Putamen (tissue), 1 donor: ENCODE data around the gene PARVB.
"Not testable (repeated sequence)": the region's sequence is repeated elsewhere in the genome, so short reads cannot be mapped to it uniquely, and the experiment has no call there.

Source experiments
- DNase-seq: peaks from one replicate; pipeline ENCODE4 v3.0.0-alpha.2; 2016; ENCODE audit warnings: low spot score

The PARVB gene

DNA sequence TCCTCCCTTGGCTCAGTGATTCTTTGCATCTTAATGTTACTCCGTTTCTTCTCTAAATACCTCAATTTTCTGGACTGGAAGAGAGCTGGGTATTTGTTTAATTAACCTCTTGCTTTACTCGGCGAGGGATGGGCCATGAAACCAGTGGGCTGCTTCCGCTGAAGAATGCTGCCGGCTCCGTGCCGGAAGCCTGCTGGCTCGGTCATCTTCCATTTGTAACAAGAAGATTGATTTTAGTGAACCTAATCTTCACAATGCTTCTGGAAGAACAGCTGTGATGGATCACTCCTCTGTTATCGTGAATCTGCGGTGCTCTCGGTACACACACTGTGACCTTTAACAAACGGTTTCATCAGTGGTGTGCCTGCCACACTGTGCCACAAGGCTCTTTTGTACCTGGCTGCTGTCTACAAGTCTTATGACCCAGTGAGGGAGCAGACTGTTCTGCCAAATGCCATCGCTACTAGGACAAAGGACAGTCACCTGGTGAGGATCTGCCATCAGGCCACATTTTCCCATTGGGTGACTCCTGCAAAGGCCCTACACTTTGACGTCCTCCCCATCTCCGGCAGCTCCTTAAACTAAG lies 25.3 kb upstream of the PARVB start:
- DNase-seq, result no peak

- DNase-seq, result no peak
These were observed 24.7 kb upstream of the PARVB start for GRCh38 chr22:43999378-43999777.

DNA sequence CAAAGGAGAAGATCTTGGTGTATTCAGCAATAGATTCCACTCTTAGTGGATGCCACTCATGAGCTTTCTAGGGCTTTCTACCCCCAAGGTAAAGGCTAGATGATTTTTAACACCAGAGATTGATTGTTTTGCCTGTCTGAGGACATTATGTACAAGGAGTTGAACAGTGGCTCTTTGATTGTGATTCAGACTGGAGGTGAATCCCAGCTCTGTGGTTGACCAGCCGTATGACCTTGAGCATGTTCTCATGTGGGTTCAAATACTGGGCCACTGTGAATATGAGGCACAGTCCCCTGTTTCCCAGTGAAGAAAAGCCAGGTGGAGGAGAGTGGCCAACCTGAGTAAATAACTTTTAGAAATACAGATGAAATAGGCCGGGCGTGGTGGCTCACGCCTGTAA lies 24.0 kb upstream of the PARVB start:
- DNase-seq, result no peak

- no peak for DNase-seq
These were observed 22.6 kb upstream of the PARVB start for GRCh38 chr22:44001521-44001920.

DNA sequence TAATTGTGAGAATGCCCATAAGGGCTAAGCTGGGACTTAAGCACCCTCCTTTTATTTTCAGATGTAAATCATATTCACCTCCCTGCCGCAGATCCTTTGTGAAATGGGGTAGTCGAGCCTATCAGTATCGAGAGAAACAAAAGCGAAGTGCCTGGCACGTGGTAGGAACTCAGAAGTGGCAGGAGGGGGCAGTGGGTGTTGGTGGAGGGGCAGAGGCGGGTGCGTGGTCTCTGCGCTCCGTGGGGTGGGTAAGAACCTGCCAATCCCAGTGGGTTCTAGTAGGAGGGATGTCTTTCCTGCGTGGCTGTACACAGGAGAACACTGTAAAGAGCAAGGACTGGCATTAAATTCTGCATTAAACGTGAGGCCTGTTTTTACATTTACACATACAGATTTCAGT lies 21.8 kb upstream of the PARVB start:
- DNase-seq, result no peak

GRCh38 chr22:44002997-44003396 lies 21.1 kb upstream of the PARVB start:
- DNase-seq, result no peak

GRCh38 chr22:44003405-44004103 lies 20.5 kb upstream of the PARVB start:
- DNase-seq, result no peak

GRCh38 chr22:44004104-44004460 lies 20.0 kb upstream of the PARVB start:
- no peak for DNase-seq

DNA sequence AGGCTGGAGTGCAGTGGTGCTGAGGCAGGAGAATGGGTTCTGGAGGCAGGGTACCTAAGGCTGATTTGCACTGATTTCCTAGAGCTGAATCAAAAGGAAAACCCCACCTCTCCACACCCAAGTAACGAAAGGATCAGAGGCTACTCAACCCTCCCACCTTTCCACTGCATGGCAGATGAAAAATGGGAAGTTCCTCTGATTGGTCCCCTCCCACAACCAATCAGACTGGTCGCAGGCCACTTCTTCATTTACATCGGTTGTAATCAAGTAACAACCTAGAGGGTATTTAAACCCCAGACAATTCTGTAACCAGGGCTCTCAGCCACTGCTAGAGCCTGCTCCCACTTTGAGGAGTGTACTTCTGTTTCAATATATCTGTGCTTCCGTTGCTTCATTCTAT lies 18.6 kb upstream of the PARVB start:
- DNase-seq, result no peak

GRCh38 chr22:44012162-44012561 lies 11.9 kb upstream of the PARVB start:
- DNase-seq, result no peak

- no peak for DNase-seq
These were observed 11.5 kb upstream of the PARVB start for GRCh38 chr22:44012591-44012990.

GRCh38 chr22:44014241-44014640 lies 9.9 kb upstream of the PARVB start:
- DNase-seq, result no peak

DNA sequence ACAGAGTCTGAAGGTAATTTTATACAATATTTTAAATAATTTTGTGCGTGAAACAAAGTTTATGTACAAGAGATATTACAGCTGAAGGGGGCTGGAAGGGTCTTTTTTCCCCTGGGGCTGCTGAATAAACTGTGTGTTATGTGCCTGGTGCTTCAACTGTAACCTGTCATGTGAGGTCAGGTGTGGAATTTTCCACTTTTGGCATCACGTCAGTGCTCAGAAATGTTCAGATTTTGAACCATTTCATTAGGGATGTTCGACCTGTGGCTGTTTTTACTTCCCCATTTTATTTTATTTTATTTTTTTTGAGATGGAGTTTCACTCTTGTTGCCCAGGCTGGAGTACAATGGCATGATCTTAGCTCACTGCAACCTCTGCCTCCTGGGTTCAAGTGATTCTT lies 7.5 kb upstream of the PARVB start:
- not testable (repeated sequence) for DNase-seq

- DNase-seq, result no peak
These were observed 5.5 kb upstream of the PARVB start for GRCh38 chr22:44018594-44018993.

GRCh38 chr22:44019416-44019815 lies 4.7 kb upstream of the PARVB start:
- DNase-seq, result no peak

DNA sequence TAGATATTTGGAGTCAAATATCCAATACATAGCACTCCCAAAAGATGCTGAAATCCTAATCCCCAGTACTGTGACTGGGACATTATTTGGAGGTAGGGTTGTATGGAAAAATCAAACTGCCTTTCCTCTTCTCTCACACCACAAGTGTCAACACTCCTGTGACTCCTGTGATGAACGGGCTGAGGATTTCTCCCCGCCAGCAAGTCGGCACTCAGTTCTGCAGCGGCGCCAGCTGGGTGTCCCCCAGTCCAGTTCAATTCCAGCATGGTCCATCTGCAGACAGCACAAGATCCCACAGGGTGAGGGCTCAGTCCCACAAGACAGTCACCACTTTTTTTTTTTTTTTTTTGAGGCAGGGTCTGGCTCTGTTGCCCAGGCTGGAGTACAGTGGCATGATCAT lies 4.3 kb upstream of the PARVB start:
- DNase-seq, result no peak

DNA sequence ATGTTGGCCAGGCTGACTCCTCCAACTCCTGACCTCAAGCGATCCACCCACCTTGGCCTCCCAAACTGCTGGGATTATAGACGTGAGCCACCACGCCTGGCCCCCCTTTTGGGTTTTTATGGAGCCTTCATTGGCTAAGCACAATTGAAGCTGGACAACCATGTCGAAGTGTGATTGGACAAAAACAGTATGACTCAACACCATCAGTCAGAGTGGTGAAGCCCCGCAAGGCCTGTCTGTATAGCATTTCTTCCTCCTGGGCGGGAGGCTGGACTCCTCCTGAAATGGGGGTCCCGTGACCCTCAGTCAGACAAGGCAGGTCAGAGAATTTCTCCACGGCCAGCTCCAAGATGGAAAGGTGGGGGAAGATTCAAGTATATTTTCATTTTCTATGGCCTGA lies 3.1 kb upstream of the PARVB start:
- DNase-seq, result no peak

GRCh38 chr22:44023404-44024287 lies 456 bp upstream of the PARVB start:
- DNase-seq, result no peak

GRCh38 chr22:44025171-44026065 lies 1.3 kb downstream of the PARVB start:
- no peak for DNase-seq

- DNase-seq, result no peak
These were observed 2.0 kb downstream of the PARVB start for GRCh38 chr22:44026066-44026629.

DNA sequence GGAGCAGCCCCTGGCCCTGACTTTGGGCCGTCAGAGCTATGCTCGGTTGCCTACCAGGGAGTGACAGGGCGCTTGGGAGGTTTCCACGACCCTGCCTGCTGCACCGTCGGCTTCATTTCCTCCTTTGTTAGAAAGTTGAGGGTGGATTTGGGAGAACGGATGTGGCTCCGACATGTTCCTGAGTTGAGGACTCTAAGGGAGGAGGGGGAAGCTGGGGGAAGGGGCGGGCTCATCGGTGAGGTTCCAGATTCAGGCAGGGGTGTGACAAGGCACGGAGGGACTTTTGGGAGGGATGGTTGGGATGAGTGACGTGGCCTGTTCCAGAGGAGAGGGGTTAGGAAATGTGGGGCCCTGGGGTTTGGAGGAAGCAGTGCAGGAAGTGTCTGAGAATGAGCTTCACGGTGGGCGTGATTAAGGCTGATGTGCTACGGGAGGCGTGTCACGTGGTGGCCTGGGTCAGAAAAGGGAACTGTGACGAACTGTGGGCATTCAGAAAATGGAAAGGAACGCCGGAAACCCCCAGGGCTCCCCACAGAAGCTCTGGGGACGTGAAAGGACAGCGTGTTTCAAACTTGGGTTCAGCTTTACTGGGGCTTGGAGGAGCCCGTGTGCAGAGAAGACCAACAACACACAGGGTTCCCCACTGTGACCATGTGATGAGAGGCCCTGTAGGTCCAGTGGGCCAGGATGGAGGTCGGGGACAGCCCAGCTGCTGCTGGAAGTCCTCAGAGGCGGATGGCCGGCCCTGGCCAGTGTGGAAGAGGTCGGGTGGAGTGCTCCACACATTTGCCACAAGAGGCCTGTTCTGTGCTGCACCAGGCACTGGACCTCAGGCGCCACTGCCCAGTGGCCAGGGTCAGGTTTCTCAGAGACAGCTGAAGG lies 2.8 kb downstream of the PARVB start:
- peak; percentile 56 for DNase-seq
